HG03439 (cell line): ENCODE data around the gene PSD2.
"Not testable (repeated sequence)": the region's sequence is repeated elsewhere in the genome, so short reads cannot be mapped to it uniquely, and the experiment has no call there.

ENCODE experiments used
- ATAC-seq: cut with Tn5 transposase; IDR thresholded peaks from one replicate; pipeline ENCODE4 v1.9.1; 2021; ENCODE audit warnings: mild to moderate bottlenecking, moderate library complexity; ENCODE audit not compliant: unreplicated experiment

The PSD2 gene

DNA sequence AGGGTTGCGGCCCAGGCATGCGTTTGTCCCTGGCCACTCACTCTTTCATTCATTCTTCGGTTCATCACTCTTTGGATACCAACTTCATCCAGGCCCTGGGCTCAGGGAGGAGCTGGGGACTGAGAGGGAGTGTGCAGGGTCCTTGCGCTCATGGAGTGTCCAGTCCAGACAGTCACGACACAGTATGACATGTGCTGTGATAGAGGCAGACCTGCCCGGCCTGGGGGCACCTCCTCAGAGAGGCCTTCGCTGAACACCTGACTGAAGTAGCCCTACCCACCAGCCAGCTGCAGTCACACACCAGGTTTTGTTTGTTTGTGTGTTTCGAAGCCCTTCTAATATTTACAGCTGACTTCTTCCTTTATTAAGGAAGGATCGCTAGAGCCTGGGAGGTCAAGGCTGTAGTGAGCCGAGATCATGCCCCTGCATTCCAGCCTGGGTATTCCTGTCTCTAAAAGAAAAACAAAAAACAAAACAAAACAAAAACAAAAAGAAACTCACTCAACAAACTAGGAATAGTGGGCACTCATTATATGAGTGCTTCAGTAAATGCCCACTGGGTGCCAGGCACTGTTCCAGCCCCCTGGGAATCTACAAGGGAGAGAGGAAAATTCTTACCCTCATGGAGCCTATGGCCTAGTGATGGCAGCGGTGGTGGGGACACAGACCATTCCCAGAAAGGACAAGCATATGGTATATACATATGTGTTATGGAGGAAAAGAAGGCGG, 6.3 kb upstream of the PSD2 start:
- no peak for ATAC-seq

DNA sequence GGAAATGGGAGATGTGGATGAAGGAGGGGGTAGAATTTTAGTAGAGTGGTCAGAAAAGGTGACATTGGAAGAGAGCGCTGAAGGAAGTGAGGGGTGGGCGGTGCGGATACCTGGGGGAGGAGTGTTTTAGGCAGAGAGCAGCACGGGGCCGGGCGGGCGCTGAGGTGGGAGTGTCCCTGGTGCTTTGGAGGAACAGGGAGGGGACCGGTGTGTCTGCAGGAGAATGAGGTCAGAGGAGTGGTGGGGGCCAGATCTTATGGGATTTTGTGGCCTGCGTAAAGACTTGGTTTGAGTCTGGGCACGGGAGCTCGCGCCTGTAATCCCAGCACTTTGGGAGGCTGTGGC, 5.8 kb upstream of the PSD2 start:
- no peak for ATAC-seq

DNA sequence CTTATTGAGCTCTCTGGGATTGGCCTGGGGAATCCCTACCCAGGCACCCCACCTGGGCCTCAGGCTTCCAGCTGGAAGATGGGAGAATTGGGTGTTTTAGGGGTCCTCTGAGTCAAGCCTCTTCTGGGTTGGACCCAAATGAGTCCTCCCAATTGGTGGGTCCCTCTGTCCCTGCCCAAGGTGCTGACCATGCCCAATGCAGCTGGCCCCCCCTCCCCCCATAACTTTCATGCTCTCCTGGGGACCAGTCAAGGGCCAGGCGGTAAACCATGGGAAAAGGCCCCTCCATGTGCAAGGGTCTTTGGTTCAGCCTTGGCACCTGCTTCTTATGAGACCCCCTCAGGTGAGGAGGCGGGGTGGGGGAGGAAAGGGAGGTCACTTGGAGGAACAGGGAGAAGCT, 3.4 kb upstream of the PSD2 start:
- no peak for ATAC-seq

DNA sequence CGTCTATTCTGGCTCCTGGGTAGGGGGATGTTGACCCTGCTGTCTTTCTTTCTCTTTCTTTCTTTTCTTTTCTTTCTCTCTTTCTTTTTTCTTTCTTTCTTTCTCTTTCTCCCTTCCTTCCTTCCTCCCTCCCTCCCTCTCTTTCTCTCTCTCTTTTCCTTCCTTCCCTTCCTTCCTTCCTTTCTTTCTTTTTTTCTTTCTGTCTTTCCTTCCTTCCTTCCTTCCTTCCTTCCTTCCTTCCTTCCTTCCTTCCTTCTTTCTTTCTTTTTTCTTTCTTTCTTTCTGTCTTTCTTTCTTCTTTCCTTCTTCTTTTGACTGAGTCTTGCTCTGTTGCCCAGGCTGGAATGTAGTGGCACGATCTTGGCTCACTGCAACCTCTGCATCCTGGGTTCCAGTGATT, 3.0 kb upstream of the PSD2 start:
- not testable (repeated sequence) for ATAC-seq

DNA sequence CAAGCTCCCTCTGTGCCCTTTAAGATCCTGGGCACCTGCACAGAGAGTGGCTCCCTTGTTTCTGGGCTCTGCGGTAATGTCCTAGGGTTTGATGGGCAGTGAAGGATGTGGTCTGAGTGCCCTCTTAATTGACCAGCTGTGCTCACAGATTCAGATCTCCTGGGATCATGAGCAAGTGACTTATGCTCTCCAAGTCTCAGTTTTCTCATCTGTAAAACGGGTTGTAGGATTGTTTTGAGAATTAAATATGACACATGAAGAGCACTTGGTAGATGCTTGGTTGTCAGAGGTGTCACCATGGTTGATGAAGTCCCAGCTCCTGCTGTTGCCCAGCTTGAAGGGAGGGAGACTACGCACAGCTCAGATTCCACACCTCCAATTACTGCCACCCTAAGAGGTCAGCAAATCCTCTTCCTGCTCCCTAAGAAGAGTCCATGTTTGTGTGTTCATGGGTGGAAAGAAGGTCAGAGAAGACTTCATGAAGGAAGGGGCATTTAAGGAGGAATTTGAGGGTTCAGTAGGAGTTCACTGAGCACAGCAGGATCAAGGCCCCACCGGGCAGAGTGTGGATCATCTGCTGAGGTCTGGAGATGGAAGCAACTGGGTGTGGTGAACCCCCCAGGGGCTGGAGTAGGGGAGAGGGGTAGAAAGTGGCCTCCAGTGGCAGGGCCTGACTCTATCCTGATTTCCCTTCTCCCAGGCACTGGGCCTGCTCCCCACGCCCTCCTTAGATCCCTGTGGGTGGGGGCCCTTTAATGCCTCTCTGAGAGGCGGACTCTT, 1.4 kb upstream of the PSD2 start:
- ATAC-seq, result no peak

DNA sequence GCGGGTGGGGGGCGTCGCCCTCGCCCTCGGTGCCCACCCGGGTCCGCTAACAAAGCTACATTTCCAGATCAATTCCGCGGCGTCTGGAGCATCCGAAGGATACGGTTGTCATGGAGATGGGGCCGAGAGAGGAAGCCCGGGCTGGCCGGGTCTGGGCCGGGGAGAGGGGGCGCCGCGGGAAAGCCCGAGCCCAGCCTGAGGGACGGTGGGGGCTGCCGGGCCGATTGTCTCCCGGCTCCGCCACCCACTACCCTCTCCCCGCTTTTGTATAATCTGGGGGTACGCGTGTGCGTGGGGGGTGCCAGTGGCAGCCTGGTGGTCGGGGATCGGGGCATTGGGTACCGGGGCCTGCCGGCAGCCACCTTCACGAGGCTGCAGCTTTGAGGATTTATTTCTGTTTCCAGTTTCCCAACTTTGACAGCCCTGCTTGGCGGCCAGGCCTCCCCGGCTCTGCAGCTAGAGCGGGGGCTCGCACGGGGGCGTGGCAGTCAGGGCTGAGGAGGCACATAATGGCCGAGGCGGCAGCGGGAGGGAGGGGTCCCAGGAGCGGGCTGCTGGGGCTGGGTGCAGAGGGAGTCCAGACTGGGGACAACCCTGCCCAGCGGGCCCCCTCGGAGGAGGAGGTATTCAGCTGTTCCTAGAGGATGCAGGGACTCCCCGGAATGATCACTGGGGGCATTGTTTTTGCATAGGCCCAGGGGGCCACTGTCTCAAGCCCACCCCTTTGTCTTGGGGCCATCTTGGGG, 626 bp downstream of the PSD2 start:
- ATAC-seq, result no peak

DNA sequence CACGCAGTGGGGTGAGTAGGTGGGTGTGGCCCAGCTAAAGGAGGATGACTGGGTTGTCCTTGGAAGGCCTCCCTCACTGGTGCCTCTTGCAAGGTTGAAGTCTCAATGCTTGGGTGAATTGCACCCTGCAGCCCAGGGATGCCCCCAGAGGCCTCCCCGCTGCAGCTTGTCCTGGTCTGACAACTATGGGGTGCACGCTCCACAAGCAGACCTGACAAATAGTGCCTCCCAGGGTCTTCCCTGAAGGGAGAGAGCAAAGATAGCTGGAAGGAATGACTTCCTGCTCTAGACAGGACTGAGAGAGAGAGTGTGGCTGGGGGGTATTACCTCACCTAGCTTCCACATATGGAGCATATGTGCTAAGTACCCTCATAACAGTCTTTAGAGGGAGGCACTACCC, 1.7 kb downstream of the PSD2 start:
- ATAC-seq, result no peak

DNA sequence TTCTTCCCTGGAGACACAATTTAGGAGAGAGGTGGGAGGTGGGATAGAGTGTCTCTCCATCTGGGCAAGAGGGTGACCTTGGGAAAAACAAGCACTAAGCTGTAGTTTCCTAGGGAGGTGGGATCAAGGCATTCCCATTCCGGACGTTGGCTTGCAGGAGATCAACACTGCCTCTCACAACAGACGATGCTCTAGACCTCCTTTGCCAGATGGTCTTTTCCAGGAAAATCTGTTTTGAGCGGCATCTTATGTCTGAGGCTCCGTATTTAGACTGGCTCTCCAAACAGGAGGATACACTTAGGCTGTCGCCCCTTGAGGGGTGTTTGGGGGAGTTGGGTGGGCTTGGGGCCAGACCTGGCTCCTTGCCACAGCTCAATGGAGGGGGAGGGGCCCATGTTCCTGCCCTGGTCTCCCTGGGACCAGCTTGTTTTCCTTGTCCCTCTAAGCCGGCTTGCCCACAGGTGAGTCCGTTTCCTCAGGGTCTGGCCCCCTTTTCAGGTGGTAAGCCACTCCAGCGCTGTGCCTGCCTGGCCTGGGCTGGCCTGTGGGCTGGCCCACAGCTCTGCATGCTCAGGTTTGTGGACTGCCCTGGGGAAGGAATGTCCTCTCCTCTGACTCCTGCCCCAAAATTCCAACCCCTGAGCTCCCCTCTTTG, 2.4 kb downstream of the PSD2 start:
- ATAC-seq, result no peak

DNA sequence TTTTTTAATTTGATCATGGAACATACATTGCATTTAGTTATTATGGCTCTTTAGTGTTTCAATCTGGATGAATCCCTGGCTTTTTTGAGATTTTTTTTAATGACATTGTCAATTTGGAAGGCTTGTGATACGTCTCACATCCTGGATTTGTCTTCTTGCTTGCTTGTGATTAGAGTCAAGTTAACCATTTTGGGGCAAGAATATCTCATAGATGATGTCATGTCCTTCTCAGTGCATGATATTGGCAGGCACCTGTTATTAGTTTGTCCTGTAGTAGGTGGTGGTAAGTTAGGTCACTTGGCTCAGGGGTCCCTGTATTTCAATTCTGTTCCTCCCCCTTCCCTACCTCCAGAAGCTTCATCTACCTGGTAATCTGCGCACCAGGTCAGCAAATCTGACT, 3.3 kb downstream of the PSD2 start:
- ATAC-seq, result no peak

DNA sequence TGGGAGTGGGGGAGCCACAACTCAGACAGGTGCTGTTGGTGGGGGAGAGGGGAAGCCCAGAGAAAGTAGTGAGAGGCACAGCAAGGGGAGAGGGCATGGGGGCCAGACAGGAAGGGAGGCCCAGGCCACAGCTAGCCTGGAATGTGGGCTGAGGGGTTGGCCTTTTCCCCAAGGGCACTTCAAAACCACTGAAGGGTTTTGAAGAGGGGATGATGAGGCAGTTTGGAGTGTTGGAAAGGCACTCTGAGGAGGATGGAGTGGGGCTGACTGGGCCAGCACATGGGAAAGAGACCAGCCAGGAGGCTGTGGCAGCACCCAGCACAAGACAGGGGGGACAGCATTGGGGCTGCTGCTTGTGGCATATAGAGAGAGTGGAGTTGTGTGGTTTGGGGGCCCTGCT, 3.8 kb downstream of the PSD2 start:
- no peak for ATAC-seq

DNA sequence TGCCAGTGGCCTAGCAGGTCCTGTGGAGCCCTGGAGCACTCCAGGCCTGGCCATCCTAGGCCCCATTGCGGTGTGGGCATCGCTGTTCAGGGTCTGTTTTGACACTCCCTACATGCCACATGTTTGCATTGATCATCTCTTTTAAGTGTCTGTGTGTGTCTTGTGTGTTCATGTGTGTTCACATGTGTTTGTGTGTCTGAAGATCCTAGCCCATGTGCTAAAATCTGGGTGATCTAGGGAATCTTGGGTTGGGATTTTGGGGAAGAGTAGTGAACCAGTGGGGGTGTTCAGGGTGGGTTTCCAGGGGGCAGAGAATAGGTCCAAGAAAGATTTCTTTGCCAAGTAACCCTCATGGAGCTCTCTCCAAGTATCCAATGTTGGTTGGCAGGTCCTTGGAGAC, 8.4 kb downstream of the PSD2 start:
- ATAC-seq, result no peak

DNA sequence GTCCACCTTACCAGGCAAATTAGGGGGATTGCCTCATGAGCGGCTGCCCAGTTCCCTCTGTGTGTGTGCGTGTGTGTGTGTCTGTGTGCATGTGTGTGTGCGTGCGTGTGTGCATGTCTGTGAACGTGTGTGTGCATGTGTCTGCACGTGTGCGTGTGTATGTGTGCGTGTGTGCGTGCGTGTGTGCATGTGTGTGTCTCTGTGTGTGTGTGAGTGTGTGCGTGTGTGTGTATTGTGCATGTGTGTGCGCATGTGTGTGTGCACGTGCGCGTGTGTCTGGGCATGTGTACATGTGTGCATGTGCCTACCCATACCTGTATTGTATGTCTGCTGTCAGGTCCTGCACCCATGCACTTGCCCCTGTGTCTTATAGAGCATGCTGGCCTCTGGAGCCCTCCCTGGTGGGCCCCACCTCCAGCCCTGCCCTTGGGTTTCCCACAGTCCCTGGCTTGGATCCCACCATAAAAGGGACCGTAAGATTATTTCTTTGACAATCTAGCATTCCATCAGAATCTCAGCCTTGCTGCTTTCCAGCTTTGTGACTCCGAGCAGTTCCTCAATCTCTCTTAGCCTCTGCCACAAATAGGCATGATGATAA, 9.3 kb downstream of the PSD2 start:
- no peak for ATAC-seq

DNA sequence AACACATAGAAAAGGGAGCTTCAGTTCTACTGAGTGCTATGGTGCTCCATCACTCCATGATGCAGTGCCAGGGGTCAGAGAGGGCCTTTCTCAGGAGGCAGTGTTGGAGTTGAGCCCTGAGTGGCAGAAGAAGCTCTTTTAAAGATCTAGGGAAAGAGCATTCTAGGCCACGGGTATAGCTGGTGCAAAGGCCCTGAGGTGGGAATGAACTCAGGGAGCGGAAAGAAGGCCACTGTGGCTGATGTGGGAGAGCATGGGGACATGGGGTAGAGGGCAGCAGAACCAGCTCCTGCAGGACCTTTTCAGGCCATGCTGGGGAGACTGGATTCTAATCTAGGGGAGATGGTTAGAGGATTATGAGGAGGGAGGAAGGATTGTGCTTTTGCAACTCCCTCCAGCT, 9.9 kb downstream of the PSD2 start:
- no peak for ATAC-seq

DNA sequence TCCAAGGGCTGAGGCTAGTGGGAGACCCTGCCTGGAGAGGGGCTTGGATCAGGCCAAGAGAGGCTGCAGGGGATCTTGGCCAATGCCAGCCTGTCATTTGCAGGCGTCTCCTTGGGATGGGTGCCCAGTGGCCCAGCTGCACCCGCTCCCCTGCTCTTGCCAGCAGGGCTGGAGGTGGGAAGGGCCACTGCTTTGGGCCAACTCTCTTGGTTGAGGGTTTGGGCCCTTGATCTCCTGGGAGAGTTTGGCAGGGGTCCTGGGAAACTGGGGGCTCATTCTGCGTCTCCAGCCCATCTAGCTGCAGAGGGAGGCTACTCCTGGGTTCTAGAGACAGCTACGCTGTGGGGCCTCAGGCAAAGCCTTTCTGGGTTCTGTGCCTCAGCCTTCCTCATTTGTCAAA, 10.5 kb downstream of the PSD2 start:
- ATAC-seq, result no peak

DNA sequence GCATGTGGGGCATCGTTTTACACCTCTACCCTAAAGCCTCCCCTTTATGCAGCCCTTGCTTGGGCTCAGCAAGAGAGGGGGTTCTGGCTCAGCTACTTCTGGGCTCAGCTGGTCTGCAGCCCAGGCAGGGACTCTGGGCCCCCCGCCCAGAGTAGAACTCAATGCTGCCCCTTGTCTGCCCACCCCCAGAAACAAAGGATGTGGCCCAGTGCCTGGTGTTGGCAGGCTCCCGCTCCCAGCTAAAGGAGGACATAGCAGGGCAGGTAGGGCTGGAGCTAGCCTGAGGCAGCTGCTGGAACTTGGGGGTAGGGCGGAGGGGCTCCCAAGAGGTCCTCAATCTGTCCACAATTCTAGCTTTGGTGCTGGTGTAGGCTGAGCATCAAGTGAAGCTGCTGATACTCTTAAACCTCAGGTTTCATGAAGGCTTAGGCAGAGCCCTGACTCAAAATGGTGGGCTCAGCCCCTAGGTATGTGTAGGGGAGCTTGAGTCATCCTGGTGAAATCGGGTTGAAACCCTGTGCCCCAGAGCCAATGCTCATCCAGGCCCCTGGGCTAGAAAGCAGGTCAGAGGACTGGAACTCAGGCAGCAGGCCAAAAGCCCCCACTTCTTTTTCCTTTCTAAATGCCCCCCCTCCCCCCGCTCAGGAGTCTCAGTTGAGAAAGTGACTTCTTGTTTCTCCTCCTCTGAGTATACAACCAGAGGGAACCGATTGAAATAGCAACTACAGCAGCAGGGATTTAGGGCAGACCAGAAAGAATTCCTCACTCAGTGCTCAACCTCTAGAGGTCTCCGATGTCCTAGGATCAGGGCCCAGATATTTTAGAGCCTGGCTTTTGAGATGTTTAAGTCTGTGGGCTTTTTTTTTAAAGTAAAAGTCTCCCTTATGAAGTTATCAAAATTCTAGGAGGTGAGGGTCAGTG, 11.4 kb downstream of the PSD2 start:
- no peak for ATAC-seq

DNA sequence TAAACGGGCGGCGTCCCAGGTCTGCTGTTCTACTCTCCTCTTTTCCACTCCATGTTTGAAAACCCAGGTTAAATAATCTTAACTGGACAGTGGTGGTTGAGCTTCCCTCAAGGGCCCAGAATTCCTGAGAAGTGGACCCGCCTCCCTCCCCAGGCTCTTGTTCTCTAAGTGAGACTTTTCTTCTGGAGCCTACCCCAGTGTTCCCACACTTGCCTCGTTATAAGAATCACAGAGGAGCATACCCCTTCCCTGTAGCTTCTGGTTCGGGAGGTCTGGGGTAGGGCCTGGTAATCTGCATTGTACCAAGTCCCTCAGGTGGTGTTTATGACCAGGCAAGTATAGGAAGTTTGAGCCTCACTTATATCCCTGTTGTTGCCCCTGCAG, 12.0 kb downstream of the PSD2 start:
- ATAC-seq, result no peak

DNA sequence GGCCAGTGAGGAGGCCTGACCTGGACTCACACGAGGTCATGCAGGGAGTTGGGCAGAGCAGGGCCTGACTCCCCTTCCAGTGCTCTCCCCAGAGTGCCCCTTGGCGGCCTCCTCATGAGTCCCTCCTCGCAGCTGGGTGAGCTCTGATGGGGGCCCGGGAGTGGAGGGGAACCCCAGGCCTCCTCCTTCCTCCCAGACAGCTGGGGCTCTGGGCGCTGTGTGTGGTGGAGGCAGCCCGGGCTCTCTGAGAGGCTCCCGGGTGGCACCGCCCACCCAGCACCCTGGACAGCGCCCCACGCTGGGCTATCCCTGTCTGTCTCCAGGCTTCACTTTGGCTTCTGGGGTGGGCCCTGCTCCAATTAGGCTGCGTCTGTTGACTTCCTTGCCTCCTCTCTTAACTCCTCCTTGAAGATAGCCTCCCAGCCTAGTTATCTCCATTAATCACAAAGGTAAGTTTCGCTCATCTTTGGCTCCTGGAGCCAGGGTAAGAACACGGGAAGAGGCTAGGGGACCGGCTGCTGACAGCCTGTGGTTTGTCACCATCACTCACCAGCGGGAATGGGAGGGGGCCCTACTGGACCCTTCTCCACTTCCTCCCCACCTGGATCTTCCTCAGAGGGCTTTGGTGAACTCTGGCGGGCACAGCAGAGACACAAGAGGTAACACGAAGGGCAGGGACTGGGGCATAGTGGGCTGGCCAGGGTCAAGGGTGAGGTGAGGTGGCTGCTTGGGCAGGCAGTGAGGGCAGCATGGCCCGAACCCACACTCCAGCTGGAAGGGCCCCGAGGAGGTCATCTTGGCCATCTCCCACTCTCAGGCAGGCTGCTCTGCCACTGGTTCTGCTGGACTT, 13.1 kb downstream of the PSD2 start:
- ATAC-seq, result no peak

DNA sequence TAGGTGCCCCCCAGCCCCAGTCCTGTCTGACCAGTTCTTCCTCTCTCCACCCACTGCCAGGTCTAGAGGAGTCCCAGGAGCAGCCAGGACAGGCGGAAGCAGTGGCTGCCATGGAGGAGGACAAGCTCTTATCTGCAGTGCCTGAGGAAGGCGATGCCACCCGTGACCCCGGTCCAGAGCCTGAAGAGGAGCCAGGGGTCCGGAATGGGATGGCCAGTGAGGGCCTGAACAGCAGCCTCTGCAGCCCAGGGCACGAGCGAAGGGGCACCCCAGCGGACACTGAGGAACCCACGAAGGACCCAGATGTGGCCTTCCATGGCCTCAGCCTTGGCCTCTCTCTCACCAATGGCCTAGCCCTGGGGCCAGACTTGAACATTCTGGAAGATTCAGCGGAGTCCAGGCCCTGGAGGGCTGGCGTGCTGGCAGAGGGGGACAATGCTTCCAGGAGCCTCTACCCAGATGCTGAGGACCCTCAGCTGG, 13.8 kb downstream of the PSD2 start:
- ATAC-seq, result no peak
